NAMALWA (cell line): ENCODE results near the gene NGF.
"Not testable (repeated sequence)": the region's sequence is repeated elsewhere in the genome, so short reads cannot be mapped to it uniquely, and the experiment has no call there.

Source experiments
- DNase-seq: peaks from one replicate; pipeline ENCODE4 v3.0.0-alpha.2; 2015; ENCODE audit warnings: low spot score

Gene NGF

DNA sequence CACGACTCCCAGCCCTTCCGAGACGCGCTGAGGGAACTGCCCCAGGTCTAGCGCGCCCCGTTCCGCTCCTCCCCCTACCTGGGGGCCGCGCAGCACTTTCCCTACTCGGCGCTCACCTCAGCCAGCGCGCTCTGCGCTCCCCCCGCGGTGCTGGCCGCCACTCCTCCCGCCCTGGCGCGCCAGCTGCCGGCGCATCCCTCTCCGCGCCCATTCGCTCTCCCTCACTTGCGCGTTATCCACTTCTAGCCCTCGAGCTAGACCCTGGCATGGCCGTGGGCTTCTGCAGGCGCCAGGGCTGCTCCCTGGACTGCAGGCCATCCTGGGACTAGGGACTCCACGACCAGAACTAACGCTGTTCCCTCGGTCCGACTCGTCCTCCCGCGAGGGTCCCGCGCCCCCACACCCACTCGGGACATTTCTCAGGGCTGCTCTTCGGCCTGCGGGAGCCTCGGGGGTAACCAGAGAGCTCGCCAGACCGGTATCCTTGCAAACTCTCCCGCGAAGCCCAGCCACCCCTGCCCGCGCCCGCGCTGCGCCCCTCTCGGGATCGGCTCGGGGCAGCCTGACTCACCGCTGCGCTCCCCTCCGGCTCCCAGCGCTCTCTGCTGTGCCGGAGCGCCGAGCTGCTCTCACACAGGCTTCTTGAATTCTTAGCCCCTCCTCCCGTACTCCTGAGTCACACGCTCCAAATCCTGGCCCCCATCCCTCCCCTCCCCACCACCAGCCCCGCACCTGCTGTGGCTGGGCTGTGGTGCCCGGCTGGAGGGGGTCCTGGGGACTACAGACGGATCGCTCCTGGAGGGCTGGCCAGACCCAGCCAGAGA lies at the start of gene NGF:
Gene NGF (minus strand): TSS at position 617 of the 824 bp plus-strand sequence. CDS start 51,454 bp downstream, outside the sequence.
- no peak for DNase-seq

DNA sequence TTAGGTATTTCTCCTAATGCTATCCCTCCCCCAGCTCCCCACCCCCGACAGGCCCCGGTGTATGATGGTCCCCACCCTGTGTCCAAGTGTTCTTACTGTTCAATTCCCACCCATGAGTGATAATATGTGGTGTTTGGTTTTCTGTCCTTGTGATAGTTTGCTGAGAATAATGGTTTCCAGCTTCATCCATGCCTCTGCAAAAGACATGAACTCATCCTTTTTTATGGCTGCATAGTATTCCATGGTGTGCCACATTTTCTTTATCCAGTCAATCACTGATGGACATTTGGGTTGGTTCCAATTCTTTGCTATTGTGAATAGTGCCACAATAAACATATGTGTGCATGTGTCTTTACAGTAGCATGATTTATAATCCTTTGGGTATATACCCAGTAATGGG lies 45.4 kb upstream of the NGF start:
- not testable (repeated sequence) for DNase-seq

DNA sequence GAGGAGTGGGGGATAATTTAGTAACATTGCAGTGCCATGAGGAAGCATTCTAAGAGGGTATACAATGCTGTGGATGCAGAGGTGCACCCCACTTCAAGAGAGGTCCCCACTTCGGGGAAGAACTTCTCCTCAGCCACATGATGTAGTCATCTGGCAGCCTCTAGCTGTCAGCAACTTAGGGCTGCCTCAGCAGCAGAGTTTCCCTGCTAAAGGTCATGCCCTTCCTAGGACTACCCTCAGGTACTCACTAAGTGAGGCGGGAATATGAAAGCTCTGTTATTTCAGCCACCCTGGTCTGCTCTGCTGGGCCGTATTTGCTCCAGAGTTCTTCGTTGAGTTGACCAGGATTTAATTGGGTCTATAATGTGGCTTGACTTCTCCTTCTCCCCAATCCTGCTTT lies 41.9 kb upstream of the NGF start:
- DNase-seq = no peak

DNA sequence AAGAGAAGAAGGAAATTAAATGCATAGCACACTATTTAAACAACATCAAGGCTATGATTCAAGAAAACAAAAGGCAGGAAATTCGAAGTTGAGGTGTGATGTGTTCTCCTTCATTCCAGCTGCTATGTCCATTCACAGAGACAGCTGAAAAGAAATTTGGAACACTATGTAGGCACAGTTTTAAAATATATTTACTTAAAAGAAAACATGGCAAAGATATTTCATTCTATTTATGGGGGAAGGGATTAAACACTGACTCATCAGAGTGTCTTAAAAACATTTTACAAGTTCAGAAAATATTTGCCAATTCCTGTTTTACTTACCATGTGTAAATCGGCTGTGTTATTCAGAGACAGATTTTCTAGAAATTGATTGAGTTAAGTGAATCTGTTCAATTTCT lies 39.4 kb upstream of the NGF start:
- DNase-seq = no peak

DNA sequence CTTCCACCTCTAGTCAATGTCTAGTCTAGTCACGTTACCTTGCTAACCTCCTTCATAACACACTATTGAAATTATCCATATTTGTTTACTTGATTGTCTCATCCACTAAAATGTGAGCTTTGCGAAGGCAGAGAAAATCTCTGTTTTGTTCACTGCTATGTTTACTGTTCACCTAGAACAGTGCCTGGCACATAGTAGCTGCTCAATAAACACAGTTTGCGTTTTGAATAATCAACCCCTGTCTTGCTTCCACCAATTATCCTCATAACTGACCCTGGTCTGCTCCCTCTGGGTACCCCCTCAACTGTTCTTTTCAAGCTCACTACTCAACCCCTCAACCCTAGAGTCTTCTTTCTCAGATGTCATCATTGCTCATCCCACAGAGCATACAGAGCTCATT lies 36.5 kb upstream of the NGF start:
- no peak for DNase-seq

DNA sequence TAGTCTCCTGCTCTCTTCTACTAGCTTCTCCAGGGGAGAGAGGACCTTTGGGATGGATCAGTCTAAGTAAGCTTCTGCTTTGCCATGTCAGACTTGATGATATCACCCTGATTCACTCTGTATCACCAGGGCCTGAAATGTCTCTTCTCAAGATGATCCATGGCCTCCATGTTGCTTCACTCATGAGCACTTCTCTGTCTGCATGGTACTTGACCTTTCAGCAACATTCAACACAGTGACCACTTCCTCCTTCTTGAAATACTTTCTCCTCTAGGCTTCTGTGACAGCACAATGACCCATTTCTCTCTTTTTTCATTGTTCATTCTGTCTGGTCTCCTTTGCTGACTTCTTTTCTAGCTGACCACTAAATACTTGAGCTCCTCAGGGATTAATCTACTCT lies 35.3 kb upstream of the NGF start:
- DNase-seq = no peak

DNA sequence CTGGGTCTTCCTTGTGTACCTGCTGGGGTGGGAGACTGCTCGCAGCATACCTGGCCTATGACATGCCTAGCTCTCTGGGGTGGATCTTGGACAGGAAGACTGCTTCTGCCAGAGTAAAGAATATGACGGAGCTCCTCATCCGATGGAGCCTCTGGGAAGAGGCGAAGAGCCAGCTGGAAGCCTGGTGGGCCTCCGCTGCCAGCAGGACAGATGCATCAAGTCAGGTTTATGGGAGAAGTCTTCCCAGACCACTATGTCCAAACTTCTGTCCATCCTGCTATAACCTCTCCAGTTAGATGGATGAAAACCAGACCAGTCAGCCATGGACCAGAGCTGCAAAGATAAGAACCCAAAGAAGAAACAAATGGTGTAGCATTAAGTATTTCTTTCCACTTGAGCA lies 27.7 kb upstream of the NGF start:
- no peak for DNase-seq

DNA sequence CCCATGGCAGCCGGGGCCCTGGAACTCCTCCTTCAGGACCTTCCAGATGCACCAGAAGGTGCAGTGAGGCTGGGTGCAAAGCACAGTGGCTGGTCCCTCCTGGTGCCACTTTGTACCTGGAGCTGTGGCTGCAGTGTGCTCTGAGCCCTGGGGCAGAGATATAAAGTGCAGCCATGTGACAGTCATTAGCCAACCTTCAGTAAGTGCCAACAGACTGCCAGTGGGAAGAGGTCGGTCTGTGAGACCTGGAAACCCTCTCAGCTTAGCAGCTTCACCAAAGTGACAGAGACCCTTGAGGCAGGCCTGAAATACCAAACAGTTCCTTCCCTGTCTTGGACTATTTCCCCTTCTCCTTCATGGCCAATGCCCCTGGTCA lies 26.7 kb upstream of the NGF start:
- DNase-seq = no peak

DNA sequence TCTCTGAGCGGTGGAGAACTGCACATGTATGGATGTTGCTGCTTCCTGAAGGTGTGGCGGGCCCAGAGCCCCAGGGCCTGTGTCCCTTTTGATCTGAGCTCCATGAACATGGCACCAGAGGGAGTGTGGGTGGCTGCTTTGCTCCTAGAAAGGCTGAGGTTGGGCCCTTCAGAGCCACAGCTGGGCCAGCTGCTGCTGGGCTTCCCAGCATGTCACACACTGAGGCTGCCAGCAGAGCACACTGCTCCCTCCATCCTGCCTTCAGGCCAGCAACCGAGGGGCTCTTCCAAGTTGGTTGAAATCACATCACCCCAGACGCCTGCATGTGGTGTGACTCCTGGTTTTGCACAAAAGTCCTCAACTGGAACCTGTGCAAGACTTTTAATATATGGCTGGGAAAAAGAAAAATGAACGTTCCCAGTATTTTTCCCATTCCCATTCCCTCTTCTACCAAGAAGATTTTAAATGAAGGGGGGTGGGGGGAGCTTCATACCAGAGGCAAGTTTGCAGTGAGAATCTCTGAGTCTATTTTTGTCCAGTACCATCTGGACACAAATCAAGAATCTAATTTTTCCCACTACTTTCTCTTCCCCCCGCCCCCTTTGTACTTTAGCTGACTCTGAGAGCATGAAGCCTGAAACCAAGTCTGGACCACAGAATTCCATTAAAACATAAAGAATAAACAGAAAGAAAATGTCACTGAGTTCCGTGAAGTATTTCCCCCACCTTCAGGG lies 26.2 kb upstream of the NGF start:
- no peak for DNase-seq

DNA sequence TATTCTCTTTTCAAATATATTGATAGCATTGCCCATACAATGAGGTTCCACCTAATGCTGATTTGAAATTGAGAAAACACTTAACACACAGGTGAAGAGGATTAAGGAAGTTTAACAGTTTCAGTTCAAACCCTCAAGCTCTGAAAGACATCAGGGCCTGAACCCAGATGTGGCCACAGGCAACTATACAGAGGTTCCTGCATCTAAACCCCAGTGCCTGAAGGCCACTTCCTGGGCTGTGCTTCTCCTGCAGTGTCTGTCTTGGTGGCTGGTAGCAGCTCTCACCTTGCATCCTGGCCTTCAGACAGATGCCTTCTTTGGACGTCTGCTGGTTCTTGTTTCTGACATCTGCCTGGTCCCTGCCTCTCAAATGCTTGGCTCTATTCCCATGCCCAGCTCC lies 25.1 kb upstream of the NGF start:
- DNase-seq = no peak

DNA sequence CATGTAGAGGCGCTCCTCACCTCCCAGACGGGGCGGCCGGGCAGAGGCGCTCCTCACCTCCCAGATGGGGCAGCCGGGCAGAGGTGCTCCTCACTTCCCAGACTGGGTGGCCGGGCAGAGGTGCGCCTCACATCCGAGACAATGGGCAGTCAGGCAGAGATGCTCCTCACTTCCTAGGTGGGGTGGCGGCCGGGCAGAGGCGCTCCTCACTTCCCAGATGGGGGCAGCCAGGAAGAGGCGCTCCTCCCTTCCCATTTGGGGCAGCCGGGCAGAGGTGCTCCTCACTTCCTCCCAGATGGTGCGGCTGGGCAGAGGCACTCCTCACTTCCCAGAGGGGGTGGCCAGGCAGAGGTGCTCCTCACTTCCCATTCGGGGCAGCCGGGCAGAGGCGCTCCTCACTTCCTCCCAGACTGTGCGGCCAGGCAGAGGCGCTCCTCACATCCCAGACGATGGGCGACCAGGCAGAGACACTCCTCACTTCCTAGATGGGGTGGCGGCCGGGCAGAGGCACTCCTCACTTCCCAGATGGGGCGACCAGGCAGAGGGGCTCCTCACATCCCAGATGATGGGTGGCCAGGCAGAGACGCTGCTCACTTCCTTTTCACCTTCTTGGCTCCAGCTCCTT lies 22.6 kb upstream of the NGF start:
- not testable (repeated sequence) for DNase-seq

DNA sequence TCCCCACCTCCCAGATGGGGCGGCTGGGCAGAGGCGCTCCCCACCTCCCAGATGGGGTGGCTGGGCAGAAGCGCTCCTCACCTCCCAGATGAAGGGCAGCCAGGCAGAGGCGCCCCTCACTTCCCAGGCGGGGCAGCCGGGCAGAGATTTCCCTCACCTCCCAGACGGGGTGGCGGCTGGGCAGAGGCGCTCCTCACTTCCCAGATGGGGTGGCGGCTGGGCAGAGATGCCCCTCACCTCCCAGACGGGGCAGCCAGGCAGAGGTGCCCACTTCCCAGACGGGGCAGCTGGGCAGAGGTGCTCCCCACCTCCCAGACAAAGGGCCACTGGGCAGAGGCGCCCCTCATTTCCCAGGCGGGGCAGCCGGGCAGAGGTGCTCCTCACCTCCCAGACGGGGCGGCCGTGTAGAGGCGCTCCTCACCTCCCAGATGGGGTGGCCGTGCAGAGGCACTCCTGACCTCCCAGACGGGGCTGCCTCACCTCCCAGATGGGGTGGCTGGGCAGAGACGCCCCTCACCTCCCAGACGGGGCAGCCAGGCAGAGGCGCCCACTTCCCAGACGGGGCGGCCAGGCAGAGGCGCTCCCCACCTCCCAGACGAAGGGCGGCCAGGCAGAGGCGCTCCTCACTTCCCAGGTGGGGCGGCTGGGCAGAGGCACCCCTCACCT lies 21.9 kb upstream of the NGF start:
- DNase-seq = not testable (repeated sequence)

DNA sequence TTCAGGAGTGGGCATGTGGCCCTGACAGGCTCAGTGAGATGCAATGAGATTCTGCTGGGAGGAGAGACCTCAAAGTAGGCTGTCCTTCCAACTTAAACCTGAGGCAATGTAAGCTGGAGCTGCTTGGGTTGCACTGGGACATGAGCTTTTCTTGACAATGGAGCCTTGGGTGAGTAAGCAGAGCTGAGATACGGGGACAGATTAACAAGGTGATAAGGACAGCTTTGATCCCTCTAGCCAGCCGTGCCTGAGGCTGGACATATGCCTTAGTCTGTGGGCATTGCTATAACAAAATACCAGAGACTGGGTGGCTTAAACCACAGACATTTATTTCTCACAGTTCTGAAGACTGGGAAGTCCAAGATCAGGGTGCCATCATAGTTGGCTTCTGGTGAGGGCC lies 18.3 kb upstream of the NGF start:
- DNase-seq = no peak

DNA sequence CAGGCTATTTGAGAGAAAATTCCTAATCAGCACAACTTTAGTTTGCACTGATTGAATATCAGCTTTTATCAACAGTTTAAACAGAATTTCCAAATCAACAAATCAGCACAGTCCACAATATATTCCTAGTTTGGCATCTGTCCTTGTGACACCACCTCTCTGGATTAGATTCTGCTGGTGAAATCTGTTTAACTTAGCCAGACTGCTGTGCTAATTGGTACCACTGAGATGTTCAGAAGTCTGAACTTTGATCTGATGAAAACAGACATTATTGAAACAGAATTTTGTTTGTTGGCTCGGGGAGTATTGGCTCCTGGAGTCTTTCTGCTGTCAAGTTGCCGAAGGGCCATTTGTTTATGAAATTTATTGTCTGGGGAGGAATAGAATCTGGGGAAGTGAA lies 17.0 kb upstream of the NGF start:
- no peak for DNase-seq

DNA sequence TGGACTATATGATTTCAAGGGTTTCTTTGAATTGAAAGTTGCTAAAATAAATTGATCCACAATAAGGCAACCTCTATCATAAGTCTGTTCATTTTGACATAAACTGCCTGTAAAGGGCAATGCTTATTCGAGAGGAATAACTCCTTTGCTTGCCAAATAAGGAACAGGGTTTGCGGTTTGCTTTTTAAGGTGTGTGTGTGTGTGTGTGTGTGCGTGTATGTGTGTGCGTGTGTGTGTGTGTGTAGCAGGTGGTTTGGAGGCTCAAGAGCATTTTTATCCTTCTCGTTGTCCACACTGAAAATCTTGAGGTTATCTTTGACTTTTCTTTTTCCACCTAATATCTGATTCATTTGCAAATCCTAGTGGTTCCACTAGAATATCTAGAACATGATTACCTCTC lies 13.1 kb upstream of the NGF start:
- DNase-seq = no peak

DNA sequence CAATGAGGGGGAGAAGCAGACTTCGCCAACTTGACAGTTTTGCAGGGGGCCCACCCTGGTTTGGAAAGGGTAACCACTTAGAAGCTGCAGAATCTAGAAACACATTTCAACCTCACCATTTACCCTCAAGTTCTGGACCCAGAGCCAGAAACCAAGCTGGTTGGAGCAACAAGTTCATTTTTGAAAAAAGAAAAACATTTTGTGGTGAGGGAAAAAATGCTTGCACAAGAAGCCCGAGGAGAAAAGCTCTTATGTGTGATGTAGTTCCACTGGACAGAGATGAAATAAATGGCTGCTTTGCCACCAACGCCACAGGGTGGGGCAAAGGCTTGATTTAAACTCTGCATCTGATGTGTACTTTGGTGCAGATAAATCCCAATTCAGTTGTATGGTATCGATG lies 10.6 kb upstream of the NGF start:
- DNase-seq = no peak

DNA sequence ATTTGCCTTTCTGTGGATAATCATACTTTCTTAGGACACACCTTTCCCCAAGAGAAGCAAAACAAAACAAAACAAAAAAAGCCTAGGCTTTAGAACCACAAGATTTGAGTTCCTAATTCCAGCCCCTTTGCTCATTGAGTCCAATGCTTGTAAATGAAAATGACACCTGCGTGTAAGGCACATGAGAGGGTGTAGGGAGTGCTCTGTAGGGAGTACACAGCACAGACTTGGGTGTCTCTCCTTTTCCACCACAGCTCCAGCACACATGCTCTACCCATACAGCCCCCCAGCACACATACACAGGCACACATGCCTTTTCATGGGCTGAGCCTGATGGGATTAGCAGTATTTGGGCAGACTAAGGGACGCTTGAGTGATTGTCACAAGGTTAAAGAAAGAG lies 9.2 kb upstream of the NGF start:
- DNase-seq = no peak

DNA sequence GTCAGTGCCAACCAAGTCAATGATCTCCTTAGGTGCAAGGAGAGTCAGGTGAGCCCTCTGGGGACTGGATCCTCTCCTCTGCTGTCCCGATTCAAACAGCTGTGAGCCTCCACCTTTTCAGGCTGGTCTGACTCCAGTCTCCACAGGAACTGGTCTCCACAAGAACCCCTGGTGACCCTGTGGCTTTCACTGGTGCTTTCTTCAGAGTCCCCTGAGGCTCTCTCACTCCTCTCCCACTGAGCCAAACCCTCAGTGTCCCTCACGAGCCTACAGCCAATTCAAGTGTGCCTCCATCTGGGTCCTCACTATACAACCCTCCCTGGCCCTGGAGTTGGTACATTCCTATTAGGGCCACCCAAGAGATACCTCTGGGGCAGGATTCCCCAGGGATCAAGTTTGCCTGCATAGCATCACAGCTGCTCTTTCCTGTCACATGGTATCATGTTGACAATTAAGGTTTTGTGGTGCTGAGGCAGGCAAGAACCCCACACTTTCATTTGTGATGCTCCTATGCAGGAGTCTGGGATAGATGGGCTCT lies 5.2 kb upstream of the NGF start:
- DNase-seq = peak; percentile 36

DNA sequence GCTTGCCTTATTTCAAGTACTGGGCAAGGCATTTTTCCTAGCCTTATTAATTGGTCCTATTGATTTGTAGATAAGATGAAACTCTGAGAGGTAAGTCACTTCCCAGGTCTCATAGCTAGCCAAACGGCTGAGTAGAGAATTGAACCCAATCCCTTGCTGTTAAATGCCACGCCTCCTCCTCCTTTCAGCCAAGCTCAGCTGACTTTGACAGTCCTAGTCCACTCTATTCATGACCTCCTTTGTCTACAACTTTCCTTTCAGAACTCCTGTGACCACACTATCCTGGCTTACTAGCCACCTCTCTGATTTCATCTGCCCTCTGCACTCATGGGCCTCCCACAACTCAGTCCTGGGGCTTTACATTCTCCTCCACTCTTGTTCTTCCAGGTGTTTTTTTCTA lies 3.9 kb upstream of the NGF start:
- no peak for DNase-seq

DNA sequence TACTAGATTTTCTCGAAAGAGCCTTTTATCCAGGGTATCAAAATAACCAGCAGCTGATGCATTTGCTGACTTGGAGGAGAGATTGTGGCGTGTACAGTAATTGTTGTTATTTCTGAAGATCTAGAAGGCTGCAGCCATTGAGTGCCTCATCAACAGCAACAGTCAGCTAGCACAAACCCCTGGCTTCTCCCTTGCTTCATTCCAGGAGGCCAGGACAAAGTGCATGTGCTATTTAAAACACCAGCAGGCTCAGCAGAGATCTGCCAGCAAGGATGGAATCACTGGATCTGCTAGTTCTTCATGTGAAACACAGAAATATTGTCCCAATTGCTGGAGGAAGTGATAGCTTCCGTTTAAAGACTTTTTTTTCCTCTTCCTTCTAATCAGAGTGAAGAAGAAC lies 2.8 kb upstream of the NGF start:
- no peak for DNase-seq

DNA sequence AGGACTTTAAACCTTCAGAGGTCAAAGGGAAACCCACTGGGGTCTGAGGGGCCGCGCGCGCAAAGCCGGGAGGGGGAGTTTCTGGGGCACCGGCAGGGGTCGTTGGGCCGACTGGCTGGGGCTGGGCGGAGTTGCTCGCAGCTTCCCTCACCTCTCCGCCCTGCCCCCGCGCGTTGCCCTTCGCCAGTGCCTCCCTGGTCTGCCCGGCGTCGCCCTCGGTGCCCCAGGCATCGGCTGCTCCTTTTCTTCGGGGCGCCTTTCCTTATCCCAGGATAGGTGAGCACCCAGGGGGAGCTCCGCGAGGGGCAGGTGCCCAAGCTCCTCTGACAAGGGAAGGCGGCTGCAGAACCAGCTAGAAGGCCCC lies 390 bp upstream of the NGF start:
- DNase-seq = no peak

DNA sequence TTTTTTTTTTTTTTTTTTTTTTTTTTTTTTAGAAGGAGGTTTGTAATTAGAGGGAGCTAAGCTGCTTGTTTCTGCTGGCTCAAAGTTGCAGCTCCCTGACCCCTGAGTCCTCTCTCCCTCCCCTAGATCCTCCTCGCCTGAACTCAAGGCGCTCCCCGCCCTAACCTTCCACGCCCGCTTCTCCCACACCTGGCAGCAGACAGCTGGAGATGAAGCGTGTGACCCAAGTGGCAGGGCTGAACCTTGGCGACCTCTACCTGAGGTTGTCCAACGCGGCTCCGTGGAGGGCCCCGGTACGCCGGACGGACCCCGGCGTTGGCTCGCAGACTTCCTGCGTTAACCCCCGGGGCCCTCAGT lies 795 bp downstream of the NGF start:
- no peak for DNase-seq

DNA sequence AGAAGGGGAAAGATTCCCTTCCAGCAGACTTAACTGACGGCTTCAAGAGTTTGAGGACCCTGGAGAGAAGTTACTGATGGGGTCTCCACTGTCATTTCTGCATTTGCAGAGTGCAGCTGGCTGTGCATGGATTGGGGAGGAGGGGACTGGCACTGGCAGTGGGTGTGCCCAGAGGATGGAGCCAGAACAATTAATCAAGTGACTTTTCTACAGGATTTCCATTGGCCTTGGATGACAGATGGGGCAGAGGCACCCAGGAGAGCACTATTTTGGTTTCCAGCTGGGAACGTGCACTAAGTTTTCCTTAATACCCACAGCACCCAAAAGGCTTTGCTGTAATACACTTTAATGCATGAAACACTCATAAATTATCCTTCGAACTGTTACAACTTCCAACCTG lies 1.3 kb downstream of the NGF start:
- no peak for DNase-seq
